ENCODE results near the gene TREML4. TPM values are rescaled to one million over a fixed set of nuclear protein-coding genes. Genes with fewer than 3 reads are reported as not detected.

Gene TREML4
- polyA plus RNA-seq, 1 donor (not counting 4 experiments of a cell fraction or from before 2014, with no cell fraction given), result not detected

DNA sequence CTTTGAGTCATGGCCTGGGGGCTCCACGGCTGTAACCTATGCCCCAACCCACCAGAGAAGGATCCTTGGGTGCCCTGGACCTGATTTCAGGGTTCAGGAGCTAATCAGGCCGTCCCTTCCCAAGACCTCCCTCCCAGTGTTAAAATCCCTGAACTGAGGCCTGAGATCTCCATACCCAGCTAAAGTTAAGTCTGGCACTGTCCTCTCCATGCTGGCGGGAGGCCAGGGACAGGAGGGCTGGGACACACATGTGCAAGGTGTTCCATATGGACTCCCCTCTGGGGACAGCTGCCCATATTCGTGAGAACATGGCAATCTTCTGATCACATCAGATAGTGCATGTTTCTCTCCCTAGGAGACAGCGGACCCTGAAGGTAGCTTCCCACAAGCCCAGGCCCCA lies 11.5 kb upstream of the TREML4 start:
- H3K9me1 ChIP-seq (ENCODE audit: control insufficient read depth, extremely low read depth, insufficient read depth, low read length), result no peaks in the 10 kb centered on the region
- no peak overlapping the region for H3K4me3 ChIP-seq (ENCODE audit: control insufficient read depth in 2 of 3, extremely low read depth in 1 of 3, insufficient read depth in 2 of 3, low read depth in 1 of 3, low read length in 3 of 3)
- dilution Hi-C loops (cut with MboI; ENCODE audit: extremely low pct_ligation_motif_present, low sequenced_read_pairs), result no loop called here
- peaks cover 4% of the 10 kb centered on the region for H3K9me3 ChIP-seq (ENCODE audit: control insufficient read depth, low read depth, low read length)
- H3K9ac ChIP-seq (ENCODE audit: control insufficient read depth, extremely low read depth, insufficient read depth, low read length), result no peak overlapping the region
- no peaks in the 10 kb centered on the region for H3K36me3 ChIP-seq (ENCODE audit: control insufficient read depth in 2 of 2, extremely low read depth in 1 of 2, insufficient read depth in 2 of 2, low read length in 2 of 2)
- H3K4me2 ChIP-seq (ENCODE audit: control insufficient read depth, extremely low read depth, insufficient read depth, low read depth, low read length), result no peak overlapping the region
- FAIRE-seq (no peak), DNase-seq (ENCODE audit: low read depth, low spot score) (no peak)
- no peaks in the 10 kb centered on the region for H4K20me1 ChIP-seq (ENCODE audit: control insufficient read depth, extremely low read depth, insufficient read depth, low read length)
- no peaks in the 10 kb centered on the region for H3K4me1 ChIP-seq (ENCODE audit: control insufficient read depth, extremely low read depth, insufficient read depth, low read length)
- H3K27ac ChIP-seq (ENCODE audit: control insufficient read depth, insufficient read depth, low read length), result no peak overlapping the region
- no peak overlapping the region for H2AFZ ChIP-seq (ENCODE audit: control insufficient read depth, low read length)
- no peak for TF ChIP-seq EZH2 (IDR thresholded peaks at IDR 0.05; ENCODE audit: low read length)
- TF ChIP-seq, protein P1, sequence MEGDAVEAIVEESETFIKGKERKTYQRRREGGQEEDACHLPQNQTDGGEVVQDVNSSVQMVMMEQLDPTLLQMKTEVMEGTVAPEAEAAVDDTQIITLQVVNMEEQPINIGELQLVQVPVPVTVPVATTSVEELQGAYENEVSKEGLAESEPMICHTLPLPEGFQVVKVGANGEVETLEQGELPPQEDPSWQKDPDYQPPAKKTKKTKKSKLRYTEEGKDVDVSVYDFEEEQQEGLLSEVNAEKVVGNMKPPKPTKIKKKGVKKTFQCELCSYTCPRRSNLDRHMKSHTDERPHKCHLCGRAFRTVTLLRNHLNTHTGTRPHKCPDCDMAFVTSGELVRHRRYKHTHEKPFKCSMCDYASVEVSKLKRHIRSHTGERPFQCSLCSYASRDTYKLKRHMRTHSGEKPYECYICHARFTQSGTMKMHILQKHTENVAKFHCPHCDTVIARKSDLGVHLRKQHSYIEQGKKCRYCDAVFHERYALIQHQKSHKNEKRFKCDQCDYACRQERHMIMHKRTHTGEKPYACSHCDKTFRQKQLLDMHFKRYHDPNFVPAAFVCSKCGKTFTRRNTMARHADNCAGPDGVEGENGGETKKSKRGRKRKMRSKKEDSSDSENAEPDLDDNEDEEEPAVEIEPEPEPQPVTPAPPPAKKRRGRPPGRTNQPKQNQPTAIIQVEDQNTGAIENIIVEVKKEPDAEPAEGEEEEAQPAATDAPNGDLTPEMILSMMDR (optimal IDR thresholded peaks at IDR 0.05 in 1 of 3, IDR thresholded peaks at IDR 0.05 in 1 of 3, conservative IDR thresholded peaks at IDR 0.05 in 1 of 3; ENCODE audit: extremely low read depth in 1 of 3, insufficient read depth in 2 of 3, low read length in 3 of 3), result no peak
- H3K79me2 ChIP-seq (ENCODE audit: control insufficient read depth, insufficient read depth, low read length), result no peaks in the 10 kb centered on the region
- no peaks in the 10 kb centered on the region for H3K27me3 ChIP-seq (ENCODE audit: control insufficient read depth, extremely low read depth, insufficient read depth, low read length)

- TF ChIP-seq EZH2 (IDR thresholded peaks at IDR 0.05; ENCODE audit: low read length), result no peak
- TF ChIP-seq, protein P1 (optimal IDR thresholded peaks at IDR 0.05 in 1 of 3, IDR thresholded peaks at IDR 0.05 in 1 of 3, conservative IDR thresholded peaks at IDR 0.05 in 1 of 3; ENCODE audit: extremely low read depth in 1 of 3, insufficient read depth in 2 of 3, low read length in 3 of 3), result no peak
- dilution Hi-C loops (cut with MboI; ENCODE audit: extremely low pct_ligation_motif_present, low sequenced_read_pairs), result no loop called here
- Histone ChIP-seq H3K27me3 (ENCODE audit: control insufficient read depth, extremely low read depth, insufficient read depth, low read length) (peaks cover 5% of the 10 kb centered on the region), H3K9me3 (ENCODE audit: control insufficient read depth, low read depth, low read length) (no peaks in the 10 kb centered on the region), H4K20me1 (ENCODE audit: control insufficient read depth, extremely low read depth, insufficient read depth, low read length) (no peaks in the 10 kb centered on the region), H3K36me3 (ENCODE audit: control insufficient read depth in 2 of 2, extremely low read depth in 1 of 2, insufficient read depth in 2 of 2, low read length in 2 of 2) (no peaks in the 10 kb centered on the region), H3K4me1 (ENCODE audit: control insufficient read depth, extremely low read depth, insufficient read depth, low read length) (no peaks in the 10 kb centered on the region), H3K9me1 (ENCODE audit: control insufficient read depth, extremely low read depth, insufficient read depth, low read length) (no peaks in the 10 kb centered on the region), H3K9ac (ENCODE audit: control insufficient read depth, extremely low read depth, insufficient read depth, low read length) (no peak overlapping the region), H3K79me2 (ENCODE audit: control insufficient read depth, insufficient read depth, low read length) (no peaks in the 10 kb centered on the region), H3K4me2 (ENCODE audit: control insufficient read depth, extremely low read depth, insufficient read depth, low read depth, low read length) (no peak overlapping the region), H3K4me3 (ENCODE audit: control insufficient read depth in 2 of 3, extremely low read depth in 1 of 3, insufficient read depth in 2 of 3, low read depth in 1 of 3, low read length in 3 of 3) (no peak overlapping the region), H3K27ac (ENCODE audit: control insufficient read depth, insufficient read depth, low read length) (no peak overlapping the region), H2AFZ (ENCODE audit: control insufficient read depth, low read length) (no peak overlapping the region)
- DNase-seq (ENCODE audit: low read depth, low spot score) (no peak), FAIRE-seq (no peak)
Measured at GRCh38 chr6:41222045-41222444, 6.1 kb upstream of the TREML4 start.

All from keratinocyte (primary cell).